Fibroblast of skin of right biceps (primary cell): ENCODE measurements around the gene PTPN6.
"Not testable (repeated sequence)": the region's sequence is repeated elsewhere in the genome, so short reads cannot be mapped to it uniquely, and the experiment has no call there.

Experiments used
- DNase-seq: peaks from one replicate; pipeline ENCODE4 v3.0.0-alpha.2; 2013

PTPN6 gene

DNA sequence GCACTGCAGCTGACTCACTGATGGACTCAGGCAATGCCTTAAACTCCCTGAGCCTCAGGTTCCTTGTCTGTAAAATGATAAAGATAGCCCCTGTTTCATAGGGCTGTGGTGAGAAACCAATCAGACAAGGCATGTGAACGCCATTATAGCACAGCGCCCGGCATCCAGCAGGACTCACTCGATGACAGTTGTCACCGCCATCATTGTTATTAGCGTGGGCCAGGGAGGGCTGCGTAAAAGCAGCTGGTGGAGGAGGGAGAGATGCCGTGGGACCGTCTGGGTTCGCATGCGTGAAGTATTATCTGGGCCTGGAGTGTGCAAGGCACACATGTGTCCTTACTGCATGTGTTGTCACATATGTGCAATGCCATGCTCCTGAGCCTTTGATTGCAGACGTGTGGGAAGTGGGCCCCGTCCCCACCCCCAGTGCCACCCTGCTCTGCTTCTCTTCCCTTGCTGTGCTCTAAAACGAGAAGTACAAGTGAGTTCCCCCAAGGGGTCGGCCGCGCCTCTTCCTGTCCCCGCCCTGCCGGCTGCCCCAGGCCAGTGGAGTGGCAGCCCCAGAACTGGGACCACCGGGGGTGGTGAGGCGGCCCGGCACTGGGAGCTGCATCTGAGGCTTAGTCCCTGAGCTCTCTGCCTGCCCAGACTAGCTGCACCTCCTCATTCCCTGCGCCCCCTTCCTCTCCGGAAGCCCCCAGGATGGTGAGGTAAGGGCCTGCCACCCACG, at the start of gene PTPN6:
PTPN6 (plus strand) TSS at position 546 of the 730 bp plus-strand sequence; CDS start at position 703, 157 bp downstream.
- no peak for DNase-seq

DNA sequence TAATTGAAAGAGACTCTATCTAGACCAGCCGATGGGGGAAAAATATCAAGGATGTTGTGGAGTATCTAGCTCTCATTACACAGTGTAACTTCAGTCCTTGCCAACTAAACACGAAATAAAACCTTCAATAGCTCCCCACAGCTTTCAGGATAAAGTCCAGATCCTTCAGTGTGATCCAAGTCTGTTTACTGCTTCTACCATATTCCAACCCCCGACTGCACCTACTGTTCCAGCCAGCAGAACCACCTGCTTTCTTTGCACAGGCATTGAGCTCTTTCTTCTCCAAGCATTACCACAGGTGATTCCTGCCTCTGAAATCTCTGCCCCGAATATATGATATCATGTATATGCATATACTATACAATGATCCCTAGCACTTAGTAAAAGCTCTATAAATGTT, 48.7 kb upstream of the PTPN6 start:
- no peak for DNase-seq

DNA sequence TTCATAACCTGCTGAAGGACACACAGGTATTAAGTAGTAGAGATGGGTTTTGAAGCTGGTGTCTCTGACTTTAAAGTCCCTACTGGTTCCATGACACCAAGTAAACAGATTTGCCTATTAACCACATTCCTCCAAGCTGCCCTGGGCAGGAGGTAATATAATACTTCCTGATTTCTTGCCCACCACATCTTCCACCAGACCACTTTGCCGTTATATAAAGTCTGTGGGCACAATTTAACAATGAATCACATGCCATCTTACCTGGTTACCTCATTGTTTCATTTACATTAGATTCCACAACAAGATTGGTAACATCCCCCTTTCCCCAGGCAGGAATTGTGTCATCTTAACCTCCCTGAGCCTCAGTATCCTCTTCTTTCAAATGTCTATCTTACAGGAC, 47.4 kb upstream of the PTPN6 start:
- DNase-seq, result no peak

- peak; percentile 96 for DNase-seq
Observed at GRCh38 chr12:6904280-6905276, 46.6 kb upstream of the PTPN6 start, which contains the start of gene LRRC23. LRRC23 (plus strand) TSS chr12:6904822; CDS start chr12:6905634, 812 bp downstream.

GRCh38 chr12:6905414-6906040, 45.6 kb upstream of the PTPN6 start:
- no peak for DNase-seq

GRCh38 chr12:6908141-6908540, 43.0 kb upstream of the PTPN6 start:
- DNase-seq, result not testable (repeated sequence)

- DNase-seq, result no peak
Observed at GRCh38 chr12:6909421-6910145, 41.6 kb upstream of the PTPN6 start.

DNA sequence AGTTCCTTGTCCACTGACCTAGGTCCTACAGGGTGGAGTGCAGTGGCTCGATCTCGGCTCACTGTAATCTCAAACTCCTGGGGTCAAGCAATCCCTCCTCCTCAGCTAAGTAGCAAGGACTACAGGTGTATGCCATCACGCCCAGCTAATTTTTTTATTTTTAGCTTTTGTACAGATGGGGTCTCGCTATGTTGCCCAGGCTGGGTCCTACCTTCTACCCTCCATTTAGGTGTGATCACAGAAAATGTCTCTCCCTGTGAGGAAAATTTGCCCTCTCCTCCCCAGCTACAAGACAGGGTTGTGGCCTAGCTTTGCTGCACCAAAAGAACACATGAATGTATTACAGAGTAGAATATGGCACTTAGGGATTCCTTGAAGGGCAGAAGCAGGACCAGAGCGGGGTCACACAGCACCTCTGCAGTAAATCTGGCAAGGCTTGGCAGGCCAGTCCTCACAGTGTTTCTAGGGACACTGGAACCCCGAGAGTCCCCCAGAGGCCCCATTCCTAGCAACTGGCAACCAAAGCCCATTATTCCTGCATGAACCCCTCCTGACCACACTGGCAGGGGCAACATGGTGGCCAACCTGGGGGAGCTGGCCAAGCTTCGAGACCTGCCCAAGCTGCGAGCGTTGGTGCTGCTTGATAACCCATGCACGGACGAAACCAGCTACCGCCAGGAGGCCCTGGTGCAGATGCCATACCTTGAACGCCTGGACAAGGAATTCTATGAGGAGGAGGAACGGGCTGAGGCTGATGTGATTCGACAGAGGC, 38.8 kb upstream of the PTPN6 start:
- no peak for DNase-seq

GRCh38 chr12:6914246-6914946, 36.8 kb upstream of the PTPN6 start, which contains the start of gene ENO2:
ENO2 (plus strand) TSS chr12:6914580; CDS start chr12:6915833, 1,253 bp downstream.
- peak; percentile 80 for DNase-seq

DNA sequence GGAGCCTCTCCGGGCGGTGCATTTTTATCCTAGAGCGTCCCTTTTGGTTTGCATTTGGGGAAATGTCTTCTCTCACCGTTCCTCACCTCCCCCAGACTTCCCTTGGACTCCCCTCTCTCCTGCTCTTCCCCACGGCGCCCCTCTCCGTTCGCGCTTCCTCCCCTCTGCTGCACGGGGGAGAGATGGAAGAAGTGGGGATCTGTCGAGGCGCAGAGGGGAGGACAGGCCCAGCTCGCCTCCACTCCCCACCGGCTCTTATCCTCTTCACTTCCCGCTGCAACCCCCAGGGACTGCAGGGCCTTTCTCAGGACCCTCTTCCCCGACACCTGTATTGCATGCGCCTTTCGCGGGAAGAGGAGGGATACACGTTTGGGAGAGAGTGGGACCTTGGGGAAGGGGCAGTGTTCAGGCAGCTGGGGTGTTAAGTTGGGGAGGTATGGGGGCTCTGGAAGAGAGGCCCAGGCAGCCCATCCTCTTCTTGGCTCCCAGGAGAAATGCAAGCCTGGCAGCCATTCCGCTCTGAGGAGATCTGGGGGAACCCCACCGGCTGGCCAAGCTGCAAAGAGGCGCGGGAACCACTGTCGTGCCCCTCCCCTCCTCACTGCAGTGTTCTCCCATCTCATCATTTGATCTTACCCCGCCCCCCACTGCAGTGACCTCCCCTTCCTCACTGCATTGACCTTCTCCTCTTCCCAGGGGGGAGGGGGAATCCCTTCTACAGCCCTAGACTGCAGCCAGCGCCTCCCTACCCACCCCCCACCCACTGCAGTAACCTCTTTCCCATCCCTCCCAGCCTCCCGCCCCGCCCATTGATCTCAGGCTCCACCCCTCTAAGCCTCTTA, 36.0 kb upstream of the PTPN6 start:
- peak; percentile 42 for DNase-seq

DNA sequence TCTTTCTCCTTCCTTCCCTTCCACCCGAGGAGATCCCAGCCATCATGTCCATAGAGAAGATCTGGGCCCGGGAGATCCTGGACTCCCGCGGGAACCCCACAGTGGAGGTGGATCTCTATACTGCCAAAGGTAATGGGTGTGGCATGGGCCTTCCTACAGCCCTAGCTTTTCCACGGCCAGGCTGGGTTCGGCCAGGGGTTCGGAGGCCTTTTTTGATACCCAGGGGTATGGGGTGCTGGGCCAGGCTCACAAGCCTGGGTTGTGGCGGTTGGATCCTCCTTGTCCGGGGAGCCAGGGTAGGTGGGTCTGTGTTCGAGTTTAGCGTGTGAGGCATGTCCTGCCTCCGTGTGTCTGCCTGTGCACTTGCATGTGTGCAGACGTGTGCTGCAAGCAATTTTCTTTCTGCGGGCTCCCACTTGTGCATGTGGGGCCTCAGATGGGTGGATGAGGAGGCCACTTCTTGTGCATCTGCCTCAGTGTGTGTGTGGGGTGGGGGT, 35.3 kb upstream of the PTPN6 start:
- no peak for DNase-seq

DNA sequence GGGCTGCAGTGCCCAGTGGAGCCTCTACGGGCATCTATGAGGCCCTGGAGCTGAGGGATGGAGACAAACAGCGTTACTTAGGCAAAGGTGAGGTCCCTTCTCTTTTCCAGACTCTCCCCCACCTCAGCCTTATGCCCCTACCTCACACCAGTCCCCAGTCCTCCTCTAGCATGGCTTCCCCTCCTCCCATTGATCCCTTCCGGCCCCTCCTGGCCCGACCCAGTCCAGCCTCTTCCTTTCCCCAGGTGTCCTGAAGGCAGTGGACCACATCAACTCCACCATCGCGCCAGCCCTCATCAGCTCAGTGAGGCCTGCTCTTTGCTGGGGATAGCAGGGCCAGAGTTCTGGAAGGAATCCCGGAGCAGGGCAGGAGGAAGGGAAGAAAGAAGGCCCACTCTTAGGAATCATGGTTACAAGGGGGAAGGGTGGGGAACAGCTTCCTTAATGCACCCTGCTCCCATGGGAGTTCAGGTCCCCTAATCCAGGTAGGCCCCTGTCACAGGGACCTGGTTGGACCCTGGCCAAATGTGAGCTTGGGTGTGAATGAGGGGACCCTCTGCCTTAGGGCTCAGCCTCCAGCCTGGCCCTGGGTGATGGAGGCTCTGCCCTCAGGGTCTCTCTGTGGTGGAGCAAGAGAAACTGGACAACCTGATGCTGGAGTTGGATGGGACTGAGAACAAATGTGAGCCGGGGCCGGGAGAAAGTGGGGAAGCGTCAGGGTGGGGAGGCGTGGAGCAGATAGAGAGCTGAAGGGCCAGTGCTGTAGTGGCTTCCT, 34.5 kb upstream of the PTPN6 start:
- DNase-seq, result no peak

DNA sequence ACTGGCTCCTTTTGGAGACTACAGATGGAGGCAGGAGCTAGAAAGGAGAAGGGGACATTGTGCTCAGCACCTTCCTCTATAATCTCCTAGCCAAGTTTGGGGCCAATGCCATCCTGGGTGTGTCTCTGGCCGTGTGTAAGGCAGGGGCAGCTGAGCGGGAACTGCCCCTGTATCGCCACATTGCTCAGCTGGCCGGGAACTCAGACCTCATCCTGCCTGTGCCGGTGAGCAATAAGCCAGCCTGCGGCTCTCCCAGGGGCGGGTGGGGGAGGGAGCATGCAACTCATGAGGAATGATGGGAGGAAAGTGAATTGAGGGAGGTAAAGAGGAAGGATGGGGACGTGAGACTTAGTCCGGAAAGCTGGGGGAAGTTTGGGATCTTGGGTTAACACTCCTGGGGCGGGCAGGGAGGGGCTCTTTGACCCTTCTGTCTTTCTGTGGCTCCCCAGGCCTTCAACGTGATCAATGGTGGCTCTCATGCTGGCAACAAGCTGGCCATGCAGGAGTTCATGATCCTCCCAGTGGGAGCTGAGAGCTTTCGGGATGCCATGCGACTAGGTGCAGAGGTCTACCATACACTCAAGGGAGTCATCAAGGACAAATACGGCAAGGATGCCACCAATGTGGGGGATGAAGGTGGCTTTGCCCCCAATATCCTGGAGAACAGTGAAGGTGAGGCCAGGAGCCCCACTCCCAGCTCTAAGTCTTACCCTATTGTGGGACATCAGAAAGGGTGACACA, 33.5 kb upstream of the PTPN6 start:
- DNase-seq, result peak; percentile 69

- DNase-seq, result no peak
Observed at GRCh38 chr12:6919588-6919987, 31.6 kb upstream of the PTPN6 start.

DNA sequence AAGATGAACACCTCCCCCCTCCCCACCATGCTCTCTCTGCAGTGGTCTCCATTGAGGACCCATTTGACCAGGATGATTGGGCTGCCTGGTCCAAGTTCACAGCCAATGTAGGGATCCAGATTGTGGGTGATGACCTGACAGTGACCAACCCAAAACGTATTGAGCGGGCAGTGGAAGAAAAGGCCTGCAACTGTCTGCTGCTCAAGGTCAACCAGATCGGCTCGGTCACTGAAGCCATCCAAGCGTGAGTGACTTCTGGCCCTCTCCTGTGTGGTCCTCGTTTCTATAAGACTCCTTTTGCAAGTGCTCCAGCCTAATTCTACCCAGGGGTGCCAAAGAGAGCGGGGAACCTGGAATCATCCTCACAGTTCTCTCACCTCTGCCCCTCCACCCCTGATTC, 29.6 kb upstream of the PTPN6 start:
- no peak for DNase-seq

GRCh38 chr12:6921996-6922946, 28.9 kb upstream of the PTPN6 start:
- no peak for DNase-seq
